CD14-positive monocyte (primary cell): ENCODE measurements around the gene TNFRSF4. TPM values are rescaled to one million over a fixed set of nuclear protein-coding genes. Genes with fewer than 3 reads are reported as not detected.

Experiments
- DNase-seq, 3 donors: peaks; one replicate each; pipeline ENCODE4 v3.0.0-alpha.2; 2011 to 2022
- H2AFZ ChIP-seq: 2 replicates; pipeline ENCODE4 v1.6.0; 2012; ENCODE audit warnings: mild to moderate bottlenecking, low read depth, low read length, inconsistent platforms; ENCODE audit not compliant: insufficient read depth, poor library complexity, severe bottlenecking
- H3K27ac ChIP-seq, 2 donors: 1 replicate in 1 of 2; 2 replicates in 1 of 2; pipeline ENCODE4 v1.5.1; 2012 to 2013; ENCODE audit warnings: low read length in 2 of 2, control low read depth in 1 of 2, inconsistent platforms in 1 of 2, low read depth in 1 of 2, mild to moderate bottlenecking in 1 of 2
- H3K27me3 ChIP-seq, 2 donors: one replicate each; pipeline versions ENCODE4 v1.6.0 to v1.6.1; 2011 to 2013; ENCODE audit warnings: low read length in 2 of 2; ENCODE audit not compliant: control insufficient read depth in 2 of 2, insufficient read depth in 2 of 2
- H3K36me3 ChIP-seq, 2 donors: replicated peaks in 1 of 2; 1 replicate in 1 of 2; 2 replicates in 1 of 2; pipeline versions ENCODE4 v1.5.1 to v1.6.1; 2012 to 2013; ENCODE audit warnings: low read length in 2 of 2, control low read depth in 1 of 2, inconsistent platforms in 1 of 2, mild to moderate bottlenecking in 1 of 2; ENCODE audit not compliant: insufficient read depth in 2 of 2, control insufficient read depth in 1 of 2
- H3K4me1 ChIP-seq, 2 donors: 1 replicate in 1 of 2; 2 replicates in 1 of 2; pipeline versions ENCODE4 v1.5.1 to v1.6.1; 2012 to 2013; ENCODE audit warnings: low read length in 2 of 2, control low read depth in 1 of 2, inconsistent platforms in 1 of 2, mild to moderate bottlenecking in 1 of 2, moderate library complexity in 1 of 2; ENCODE audit not compliant: insufficient read depth in 2 of 2, control insufficient read depth in 1 of 2
- H3K4me2 ChIP-seq: replicated peaks from 2 replicates; pipeline ENCODE3; 2012; ENCODE audit warnings: low read length, moderate library complexity, mild to moderate bottlenecking; ENCODE audit not compliant: poor library complexity, severe bottlenecking; ENCODE audit errors: extremely low read depth
- H3K4me3 ChIP-seq, 3 experiments: fragments of 200-600 bp in 1 of 3; sonication (generic) in 1 of 3; replicated peaks in 1 of 3; 1 replicate in 2 of 3; 2 replicates in 1 of 3; pipeline ENCODE4 v1.5.1; 2011 to 2013; ENCODE audit warnings: low read length in 3 of 3, mild to moderate bottlenecking in 3 of 3, control low read depth in 2 of 3, low read depth in 2 of 3, inconsistent platforms in 1 of 3, moderate library complexity in 1 of 3
- H3K79me2 ChIP-seq: 2 replicates; pipeline ENCODE4 v1.6.0; 2012; ENCODE audit warnings: mild to moderate bottlenecking, control low read depth, inconsistent platforms, low read length, moderate library complexity; ENCODE audit not compliant: insufficient read depth
- H3K9ac ChIP-seq: 2 replicates; pipeline ENCODE4 v1.6.0; 2017; ENCODE audit warnings: low read length, mild to moderate bottlenecking; ENCODE audit not compliant: insufficient read depth, poor library complexity, severe bottlenecking
- H3K9me3 ChIP-seq, 2 donors: replicated peaks in 1 of 2; 1 replicate in 1 of 2; 2 replicates in 1 of 2; pipeline versions ENCODE4 v1.5.1 to v1.6.1; 2012 to 2013; ENCODE audit warnings: low read length in 2 of 2, control low read depth in 1 of 2; ENCODE audit not compliant: control insufficient read depth in 1 of 2, insufficient read depth in 1 of 2
- H4K20me1 ChIP-seq: 2 replicates; pipeline ENCODE4 v1.6.0; 2012; ENCODE audit warnings: mild to moderate bottlenecking, low read length, control low read depth, moderate library complexity; ENCODE audit not compliant: insufficient read depth
- H3K27ac Mint-ChIP-seq, 7 donors: one replicate each; pipeline ENCODE4 v1.8.0; 2020; ENCODE audit warnings: mild to moderate bottlenecking in 7 of 7, mixed read lengths in 7 of 7, moderate library complexity in 6 of 7, inconsistent platforms in 2 of 7
- H3K27me3 Mint-ChIP-seq, 3 donors: one replicate each; pipeline ENCODE4 v1.8.0; 2021 to 2022; ENCODE audit warnings: low read depth in 3 of 3, mild to moderate bottlenecking in 3 of 3, mixed read lengths in 3 of 3, moderate library complexity in 3 of 3, inconsistent platforms in 1 of 3
- H3K36me3 Mint-ChIP-seq, 2 donors: one replicate each; pipeline ENCODE4 v1.8.0; 2020; ENCODE audit warnings: mixed read lengths in 2 of 2, inconsistent platforms in 1 of 2, mild to moderate bottlenecking in 1 of 2
- H3K4me1 Mint-ChIP-seq: one replicate; pipeline ENCODE4 v1.8.0; 2020; ENCODE audit warnings: mild to moderate bottlenecking, mixed read lengths
- H3K4me3 Mint-ChIP-seq, 2 donors: one replicate each; pipeline ENCODE4 v1.8.0; 2020; ENCODE audit warnings: mild to moderate bottlenecking in 2 of 2, mixed read lengths in 2 of 2, moderate library complexity in 1 of 2
- H3K9me3 Mint-ChIP-seq, 7 donors: one replicate each; pipeline ENCODE4 v1.8.0; 2020 to 2022; ENCODE audit warnings: mixed read lengths in 7 of 7, mild to moderate bottlenecking in 6 of 7, moderate library complexity in 6 of 7, inconsistent platforms in 2 of 7
- CTCF ChIP-seq: fragments of 200-600 bp; IDR thresholded peaks from one replicate; pipeline ENCODE4 v1.8.0; 2022; ENCODE audit warnings: antibody characterized with exemption, mild to moderate bottlenecking
- WGBS: methylation state at CpG from one replicate; pipeline ENCODE4 v1.1.5; 2013; ENCODE audit warnings: missing lambda C conversion rate; ENCODE audit not compliant: insufficient coverage; 5-methylcytosine and 5-hydroxymethylcytosine counted together
- intact Hi-C, 2 donors: fragments of 100-400 bp; cut with micrococcal nuclease; formaldehyde crosslinking; loops; one replicate each; pipeline versions ENCODE4 v1.15.0 to v1.15.1; 2023
- polyA plus RNA-seq, 3 donors: library from polyadenylated mRNA; depleted of rRNA in 1 of 3; unstranded in 2 of 3; stranded (reverse) in 1 of 3; fragments of 300-500 nt in 2 of 3; fragments of >200 nt in 1 of 3; fragmentation: Illumina TruSeq in 2 of 3; gene quantifications; 1 replicate in 2 of 3; 2 replicates in 1 of 3; pipeline ENCODE4 v1.2.3, GENCODE V29; 2012 to 2021

The TNFRSF4 gene
- polyA plus RNA-seq, 3 donors, result 0.05 TPM; not detected in 2

- Mint-ChIP-seq H3K27ac (no peak overlapping the region), H3K9me3 (no peaks in the 10 kb centered on the region), H3K27me3 (peaks cover 16 to 32% (median 17%) of the 10 kb centered on the region in 3 donors), H3K4me1 (no peaks in the 10 kb centered on the region), H3K36me3 (no peaks in the 10 kb centered on the region), H3K4me3 (peak overlapping the region in 1 of 2 donors; percentile 69)
- no peak for TF ChIP-seq CTCF
- H3K4me2 ChIP-seq, result no peak overlapping the region
- H3K9me3 ChIP-seq, result no peaks in the 10 kb centered on the region
- peaks cover 0 to 23% of the 10 kb centered on the region in 2 donors for H3K27me3 ChIP-seq
- H3K27ac ChIP-seq, result no peak overlapping the region
- H3K36me3 ChIP-seq, result no peaks in the 10 kb centered on the region
- intact Hi-C loops, result no loop called here
- H3K9ac ChIP-seq, result no peak overlapping the region
- H3K4me3 ChIP-seq, result no peak overlapping the region
- WGBS, result 28% methylated on average over 33 of the region's 45 CpGs
- H2AFZ ChIP-seq, result no peak overlapping the region
- no peak for DNase-seq
- H3K4me1 ChIP-seq, result no peaks in the 10 kb centered on the region
- no peaks in the 10 kb centered on the region for H3K79me2 ChIP-seq
- peaks cover 13% of the 10 kb centered on the region for H4K20me1 ChIP-seq
Measured at GRCh38 chr1:1245817-1246576, 32.0 kb upstream of the TNFRSF4 start.

- WGBS, result 82% methylated on average over 22 of the region's 23 CpGs
- Mint-ChIP-seq H3K27ac (no peak overlapping the region), H3K27me3 (peaks cover 16 to 34% (median 17%) of the 10 kb centered on the region in 3 donors), H3K4me1 (no peaks in the 10 kb centered on the region), H3K9me3 (peaks cover 0 to 2% (median 0%) of the 10 kb centered on the region in 7 donors), H3K4me3 (no peak overlapping the region), H3K36me3 (no peaks in the 10 kb centered on the region)
- Histone ChIP-seq H4K20me1 (peaks cover 7% of the 10 kb centered on the region), H3K4me3 (no peak overlapping the region), H3K9me3 (no peaks in the 10 kb centered on the region), H2AFZ (no peak overlapping the region), H3K9ac (no peak overlapping the region), H3K4me1 (no peaks in the 10 kb centered on the region), H3K4me2 (no peak overlapping the region), H3K79me2 (no peaks in the 10 kb centered on the region), H3K27ac (no peak overlapping the region), H3K36me3 (no peaks in the 10 kb centered on the region), H3K27me3 (peaks cover 0 to 23% of the 10 kb centered on the region in 2 donors)
- intact Hi-C loops, result no loop called here
- TF ChIP-seq CTCF, result no peak
- DNase-seq, result no peak
Measured at GRCh38 chr1:1245178-1245816, 31.3 kb upstream of the TNFRSF4 start.
